Upper lobe of left lung (tissue), 4 donors: ENCODE data around the gene NUP214.

Source experiments
- EP300 ChIP-seq, 4 donors: sonication (generic); formaldehyde crosslinking; IDR thresholded peaks; one replicate each; pipeline ENCODE4 v1.5.1; 2017; ENCODE audit warnings: antibody characterized with exemption in 4 of 4, control low read depth in 2 of 4
- POLR2A ChIP-seq, 4 donors: fragments of 450-650 bp; IDR thresholded peaks; one replicate each; pipeline ENCODE4 v1.5.1; 2016 to 2017; ENCODE audit warnings: antibody characterized with exemption in 4 of 4, mild to moderate bottlenecking in 2 of 4
- POLR2AphosphoS5 ChIP-seq, 2 donors: sonication (generic); formaldehyde crosslinking; IDR thresholded peaks; one replicate each; pipeline ENCODE4 v1.5.1; 2017; ENCODE audit warnings: antibody characterized with exemption in 2 of 2
- TF ChIP-seq, protein P1 (sequence below), 6 experiments: fragments of 450-650 bp in 4 of 6; fragments of 200-600 bp in 2 of 6; sonication (generic) in 2 of 6; IDR thresholded peaks; one replicate each; pipeline ENCODE4 v1.5.1; 2016 to 2019; ENCODE audit warnings: antibody characterized with exemption in 6 of 6

DNA sequence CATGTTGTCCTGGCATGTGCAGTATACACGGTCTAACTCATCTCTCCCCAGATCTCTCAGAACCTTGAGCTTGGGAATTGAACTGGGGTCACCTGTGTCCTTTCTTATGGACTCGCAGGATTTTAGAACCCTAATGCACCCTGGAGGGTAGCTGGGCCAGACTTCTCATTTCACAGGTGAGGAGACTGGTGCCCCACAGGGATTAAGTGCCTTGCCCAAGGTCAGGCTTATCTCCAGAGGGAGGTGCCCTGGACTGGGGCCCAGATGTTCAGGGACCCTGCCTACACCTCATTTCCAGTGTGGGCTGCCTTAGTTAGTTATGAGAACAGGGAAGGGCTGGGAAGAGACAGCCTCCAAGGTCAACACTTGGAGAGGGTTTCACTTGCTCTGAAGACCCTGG lies 4.0 kb upstream of the NUP214 start:
- no peak for TF ChIP-seq EP300 (IDR thresholded peaks at IDR 0.05)
- no peak for TF ChIP-seq POLR2AphosphoS5 (IDR thresholded peaks at IDR 0.05)
- TF ChIP-seq POLR2A (IDR thresholded peaks at IDR 0.05): no peak
- TF ChIP-seq, protein P1, sequence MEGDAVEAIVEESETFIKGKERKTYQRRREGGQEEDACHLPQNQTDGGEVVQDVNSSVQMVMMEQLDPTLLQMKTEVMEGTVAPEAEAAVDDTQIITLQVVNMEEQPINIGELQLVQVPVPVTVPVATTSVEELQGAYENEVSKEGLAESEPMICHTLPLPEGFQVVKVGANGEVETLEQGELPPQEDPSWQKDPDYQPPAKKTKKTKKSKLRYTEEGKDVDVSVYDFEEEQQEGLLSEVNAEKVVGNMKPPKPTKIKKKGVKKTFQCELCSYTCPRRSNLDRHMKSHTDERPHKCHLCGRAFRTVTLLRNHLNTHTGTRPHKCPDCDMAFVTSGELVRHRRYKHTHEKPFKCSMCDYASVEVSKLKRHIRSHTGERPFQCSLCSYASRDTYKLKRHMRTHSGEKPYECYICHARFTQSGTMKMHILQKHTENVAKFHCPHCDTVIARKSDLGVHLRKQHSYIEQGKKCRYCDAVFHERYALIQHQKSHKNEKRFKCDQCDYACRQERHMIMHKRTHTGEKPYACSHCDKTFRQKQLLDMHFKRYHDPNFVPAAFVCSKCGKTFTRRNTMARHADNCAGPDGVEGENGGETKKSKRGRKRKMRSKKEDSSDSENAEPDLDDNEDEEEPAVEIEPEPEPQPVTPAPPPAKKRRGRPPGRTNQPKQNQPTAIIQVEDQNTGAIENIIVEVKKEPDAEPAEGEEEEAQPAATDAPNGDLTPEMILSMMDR (IDR thresholded peaks at IDR 0.05): no peak
